ENCODE measurements around the gene CLASP2.
"Not testable (repeated sequence)": the region's sequence is repeated elsewhere in the genome, so short reads cannot be mapped to it uniquely, and the experiment has no call there.

CLASP2 gene

GRCh38 chr3:33682770-33683169 is 35.3 kb downstream of the CLASP2 start:
- DNase-seq, result no peak

DNA sequence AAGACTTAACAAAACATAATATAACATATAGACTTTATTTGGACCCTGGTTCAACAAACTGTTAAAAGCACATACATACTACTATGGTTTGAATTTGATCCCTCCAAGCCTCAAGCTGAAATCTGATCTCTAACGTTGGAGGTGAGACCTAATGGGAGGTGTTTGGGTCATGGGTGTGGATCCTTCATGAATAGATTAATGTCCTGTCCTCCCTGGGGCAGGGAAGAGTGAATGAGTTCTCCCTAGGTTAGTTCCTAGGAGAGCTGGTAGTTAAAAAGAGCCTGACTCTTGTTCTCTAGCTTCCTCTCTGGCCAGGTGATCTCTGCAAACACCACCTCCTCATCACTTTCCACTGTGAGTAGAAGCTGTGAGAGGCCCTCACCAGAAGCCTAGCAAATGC is 36.4 kb downstream of the CLASP2 start:
- DNase-seq, result no peak

DNA sequence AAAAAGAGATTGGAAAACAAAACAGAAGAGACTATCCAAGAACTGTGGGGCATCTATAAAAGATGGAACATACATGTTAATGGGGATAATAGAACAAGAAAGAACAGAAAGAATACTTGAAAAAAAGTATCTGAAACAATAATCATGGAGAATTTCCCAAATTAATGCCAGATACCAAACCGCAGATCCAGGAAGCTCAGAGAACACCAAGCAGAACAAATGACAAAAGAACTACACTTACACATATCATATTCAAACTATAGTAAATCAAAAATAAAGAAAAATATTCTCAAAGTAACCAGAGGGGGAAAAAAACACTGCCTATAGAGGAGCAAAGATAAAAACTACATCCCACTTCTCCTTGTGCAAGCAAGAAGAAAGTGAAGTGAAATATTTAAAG is 40.0 kb downstream of the CLASP2 start:
- DNase-seq, result no peak

DNA sequence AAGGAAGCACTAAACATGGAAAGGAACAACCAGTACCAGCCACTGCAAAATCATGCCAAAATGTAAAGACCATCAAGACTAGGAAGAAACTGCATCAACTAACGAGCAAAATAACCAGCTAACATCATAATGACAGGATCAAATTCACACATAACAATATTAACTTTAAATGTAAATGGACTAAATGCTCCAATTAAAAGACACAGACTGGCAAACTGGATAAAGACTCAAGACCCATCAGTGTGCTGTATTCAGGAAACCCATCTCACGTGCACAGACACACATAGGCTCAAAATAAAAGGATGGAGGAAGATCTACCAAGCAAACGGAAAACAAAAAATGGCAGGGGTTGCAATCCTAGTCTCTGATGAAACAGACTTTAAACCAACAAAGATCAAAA is 44.6 kb downstream of the CLASP2 start:
- not testable (repeated sequence) for DNase-seq

DNA sequence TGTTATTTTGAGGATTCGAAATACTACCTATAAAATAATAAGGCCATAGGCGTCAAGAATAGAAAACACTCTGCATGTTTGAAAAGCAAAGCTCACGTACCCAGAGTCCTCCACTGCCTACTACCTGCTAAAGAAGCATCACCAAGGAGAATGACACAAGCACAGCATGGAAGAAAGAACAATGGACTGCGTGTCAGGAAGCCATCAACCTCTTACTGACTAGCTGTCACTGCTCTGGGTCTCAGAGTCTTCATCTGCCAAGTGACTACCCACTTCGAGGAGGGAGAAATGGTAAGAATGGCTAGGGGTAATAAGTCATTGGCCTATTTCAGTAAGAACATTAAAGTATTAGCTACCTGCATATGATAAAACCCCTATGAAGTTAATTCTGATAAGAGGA is 49.4 kb downstream of the CLASP2 start:
- DNase-seq, result no peak

DNA sequence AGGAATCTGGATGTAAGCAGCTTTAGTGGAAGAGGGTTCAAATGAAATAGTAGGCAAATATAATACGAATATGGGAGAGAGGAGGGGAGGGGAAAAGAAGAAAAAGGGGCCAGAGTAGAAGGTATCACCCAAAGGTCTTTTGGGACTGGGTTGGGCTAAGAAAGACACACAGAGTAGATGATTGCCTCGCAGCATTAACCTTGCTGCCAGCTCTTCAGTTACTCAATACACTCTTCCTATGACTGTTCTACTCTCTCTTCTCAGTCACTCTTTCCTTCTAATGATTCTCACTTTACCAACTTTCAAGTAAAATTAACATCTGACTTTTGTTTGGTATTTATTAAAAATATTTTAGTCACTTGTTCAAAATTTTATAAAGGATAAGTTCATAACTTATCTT is 52.8 kb downstream of the CLASP2 start:
- no peak for DNase-seq

DNA sequence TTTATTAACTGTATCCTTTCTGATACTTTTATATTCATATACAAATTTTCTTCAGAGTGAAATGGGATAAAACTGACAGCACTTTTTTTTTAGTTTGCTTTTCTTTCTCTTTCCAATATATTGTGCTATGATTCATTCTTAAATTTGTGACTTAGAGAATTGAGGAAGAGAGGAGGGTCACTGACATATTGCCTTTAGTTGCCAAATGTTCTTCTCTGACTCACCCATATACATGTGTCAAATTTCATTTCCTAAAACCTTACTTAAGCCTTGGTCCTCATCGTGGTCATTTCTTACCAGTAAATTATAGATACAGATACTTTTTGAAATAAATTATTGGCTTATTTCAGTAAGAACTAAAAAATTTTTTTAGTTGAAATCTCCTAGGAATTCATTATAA is 53.9 kb downstream of the CLASP2 start:
- DNase-seq, result no peak

DNA sequence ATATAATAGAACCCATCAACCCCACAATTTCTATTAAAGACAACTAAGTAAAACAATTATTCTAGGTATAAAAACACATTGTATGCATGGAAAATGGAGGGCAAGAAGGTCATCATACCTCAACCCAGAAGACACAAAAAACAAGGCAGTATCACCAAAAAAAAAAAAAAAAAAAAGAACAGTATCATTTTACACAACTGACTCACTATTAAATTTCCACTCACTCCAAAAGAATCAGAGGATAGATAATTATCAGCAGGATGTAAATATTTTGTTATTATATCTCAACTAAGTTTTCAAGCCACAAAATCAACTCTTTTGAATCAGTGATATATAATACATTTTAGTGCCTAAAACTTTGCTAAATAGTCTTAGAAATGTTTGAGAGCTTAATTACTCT is 55.0 kb downstream of the CLASP2 start:
- no peak for DNase-seq

- no peak for DNase-seq
These were observed 58.1 kb downstream of the CLASP2 start for GRCh38 chr3:33659856-33660434.

- DNase-seq, result peak; percentile 85
These were observed 58.8 kb downstream of the CLASP2 start for GRCh38 chr3:33658991-33659848.

DNA sequence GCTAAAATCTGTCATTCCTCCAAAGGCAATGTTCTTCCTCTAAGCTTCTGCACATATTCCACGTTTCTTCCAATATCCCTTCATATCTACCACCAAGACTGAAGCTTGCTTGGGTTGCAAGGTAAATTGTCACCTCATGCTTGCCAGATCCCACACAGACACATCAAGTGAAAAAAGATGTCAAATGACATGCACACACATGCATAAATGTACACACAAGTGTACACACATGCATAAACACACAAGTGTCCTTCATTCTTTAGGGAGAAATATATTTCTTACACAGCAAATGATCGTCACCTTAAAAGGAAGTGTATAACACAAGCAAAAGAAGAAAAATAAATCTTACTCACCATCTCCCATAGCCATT is 59.4 kb downstream of the CLASP2 start:
- DNase-seq, result no peak

- no peak for DNase-seq
These were observed 60.0 kb downstream of the CLASP2 start for GRCh38 chr3:33658039-33658438.

GRCh38 chr3:33652736-33653135 is 65.3 kb downstream of the CLASP2 start:
- DNase-seq, result no peak

DNA sequence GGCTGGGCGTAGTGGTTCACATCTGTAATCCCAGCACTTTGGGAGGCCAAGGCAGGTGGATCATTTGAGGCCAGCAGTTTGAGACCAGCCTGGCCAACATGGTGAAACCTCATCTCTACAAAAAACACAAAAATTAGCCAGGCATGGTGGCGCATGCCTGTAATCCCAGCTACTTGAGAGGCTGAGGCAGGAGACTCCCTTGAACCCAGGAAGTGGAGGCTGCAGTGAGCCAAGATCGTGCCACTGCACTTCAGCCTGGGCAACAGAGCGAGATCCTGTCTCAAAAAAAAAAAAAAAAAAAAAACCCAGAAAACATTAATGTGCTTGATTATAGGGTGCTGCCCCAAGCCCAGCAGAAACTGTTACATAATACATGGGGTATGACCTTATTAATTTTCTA is 67.0 kb downstream of the CLASP2 start:
- DNase-seq, result not testable (repeated sequence)

DNA sequence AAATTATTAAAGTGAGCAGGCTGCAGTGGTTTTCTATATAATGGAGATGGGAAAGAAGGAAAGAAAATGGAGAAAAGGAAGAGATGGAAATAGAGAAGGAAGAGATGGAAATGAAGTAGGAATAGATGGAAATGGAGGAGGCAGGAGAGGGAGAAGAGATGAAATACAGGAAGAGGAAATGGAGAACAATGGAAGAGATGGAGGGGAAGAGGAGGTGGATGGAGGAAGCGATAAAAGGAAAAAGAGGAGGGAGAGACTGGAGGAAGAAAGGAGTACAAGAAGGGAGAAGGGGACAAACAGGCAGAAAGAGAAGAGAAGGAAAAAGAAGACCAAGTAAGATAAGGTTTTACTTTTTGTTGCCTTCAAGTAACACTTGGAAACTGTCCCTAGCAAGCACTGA is 67.6 kb downstream of the CLASP2 start:
- no peak for DNase-seq

DNA sequence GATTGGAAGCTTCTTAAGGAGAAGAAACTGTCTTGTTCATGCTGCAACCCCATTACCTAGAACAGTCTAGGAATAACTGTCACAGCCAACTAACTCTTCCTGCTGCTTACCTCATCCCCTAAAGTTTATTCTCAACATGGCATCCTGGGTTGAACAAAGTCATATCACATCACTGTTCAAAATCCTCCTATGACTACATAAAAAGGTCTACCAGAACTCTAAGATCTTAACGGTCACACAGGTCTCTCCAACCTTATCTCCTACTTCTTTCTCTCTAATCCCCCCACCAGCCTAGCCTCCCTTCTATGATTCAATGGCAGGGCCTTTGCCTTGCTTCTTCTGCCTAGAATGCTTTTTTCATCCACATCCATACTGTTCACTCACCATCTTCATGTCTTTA is 69.3 kb downstream of the CLASP2 start:
- no peak for DNase-seq

- DNase-seq, result no peak
These were observed 71.6 kb downstream of the CLASP2 start for GRCh38 chr3:33646406-33646805.

GRCh38 chr3:33645060-33645647 is 72.9 kb downstream of the CLASP2 start:
- DNase-seq, result no peak

- DNase-seq, result no peak
These were observed 73.5 kb downstream of the CLASP2 start for GRCh38 chr3:33644582-33644981.

GRCh38 chr3:33642806-33643205 is 75.2 kb downstream of the CLASP2 start:
- DNase-seq, result no peak

- DNase-seq, result no peak
These were observed 78.2 kb downstream of the CLASP2 start for GRCh38 chr3:33639889-33640288.

DNA sequence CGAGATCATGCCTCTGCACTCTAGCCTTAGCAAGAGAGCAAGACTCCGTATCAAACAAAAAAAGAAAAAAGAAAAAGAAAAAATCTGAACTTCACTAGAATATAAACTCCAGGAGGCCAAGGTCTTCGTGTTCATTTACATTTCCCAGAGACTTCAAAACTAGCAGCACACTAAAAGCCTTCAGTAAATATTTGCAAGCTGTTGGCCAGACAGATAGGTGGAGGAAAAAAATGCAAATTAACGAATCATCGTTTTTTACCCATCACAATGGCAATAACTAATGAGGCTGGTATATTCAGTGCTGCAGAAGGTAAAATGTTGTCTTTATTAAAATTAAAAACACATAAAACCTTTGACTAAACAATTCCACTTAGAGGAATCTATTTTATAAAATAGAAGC is 80.6 kb downstream of the CLASP2 start:
- no peak for DNase-seq

DNA sequence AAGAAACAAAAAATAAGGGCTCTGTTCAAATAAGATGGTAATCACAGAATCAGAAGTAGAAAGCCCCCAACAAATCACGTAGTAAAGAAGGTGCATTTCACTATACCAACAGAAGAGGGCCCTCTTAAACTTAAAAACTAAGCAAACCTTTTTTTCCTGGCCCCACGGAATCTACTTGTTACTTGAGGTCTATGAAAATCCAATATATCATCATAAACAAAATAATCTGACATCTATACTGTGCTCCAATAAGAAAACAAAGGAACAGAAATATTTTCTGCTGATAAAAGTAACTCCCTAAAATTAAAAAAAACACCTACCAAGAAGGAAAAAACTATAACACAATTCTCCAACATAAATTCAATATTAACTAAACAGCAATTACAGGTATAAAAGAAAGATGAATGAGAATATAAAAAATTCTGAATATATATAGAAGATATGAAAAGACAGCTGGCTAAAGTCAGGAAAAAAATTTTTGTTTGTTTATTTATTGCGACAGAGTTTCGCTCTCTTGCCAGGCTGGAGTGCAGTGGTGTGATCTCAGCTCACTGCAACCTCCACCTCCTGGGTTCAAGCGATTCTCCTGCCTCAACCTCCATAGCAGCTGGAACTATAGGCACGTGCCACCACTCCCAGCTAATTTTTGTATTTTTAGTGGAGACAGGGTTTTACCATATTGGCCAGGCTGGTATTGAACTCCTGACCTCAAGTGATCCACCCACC is 81.8 kb downstream of the CLASP2 start:
- peak; percentile 11 for DNase-seq

DNA sequence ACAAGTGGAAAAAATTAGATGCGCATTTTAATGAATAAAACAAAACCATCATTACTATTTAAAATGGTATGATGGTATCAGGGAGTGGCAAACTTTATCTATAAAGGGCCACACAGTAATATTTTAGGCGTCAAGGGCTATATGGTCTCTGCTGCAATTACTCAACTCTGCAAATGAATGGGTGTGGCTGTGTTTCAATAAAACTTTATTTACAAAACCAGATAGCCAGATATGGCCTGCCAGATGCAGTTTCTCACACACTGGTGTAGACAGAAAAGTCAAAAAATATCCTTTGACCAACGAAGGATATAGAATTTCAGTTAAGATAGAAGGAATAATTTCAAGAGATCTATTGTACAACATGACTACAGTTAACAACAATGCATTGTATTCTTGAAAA is 83.8 kb downstream of the CLASP2 start:
- no peak for DNase-seq

Data from DMS 273 treated with DMSO at 0.1 percent for 48 hours (cell line).